Measurements from ENCODE around the gene SMOC2.
A peak's percentile ranks its signal among the peaks of the same experiment; 100 is the strongest.
"Not testable (repeated sequence)": the region's sequence is repeated elsewhere in the genome, so short reads cannot be mapped to it uniquely, and the experiment has no call there.

SMOC2 gene

GRCh38 chr6:168671028-168671862 is 230.3 kb downstream of the SMOC2 start:
- H3K4me3 Mint-ChIP-seq, result no peak overlapping the region
- ATAC-seq (replicated peaks; ENCODE audit: extremely low read depth, poor library complexity, severe bottlenecking), result no peak
- peaks cover 30% of the 10 kb centered on the region for H3K27me3 Mint-ChIP-seq
- no peaks in the 10 kb centered on the region for H3K36me3 Mint-ChIP-seq (ENCODE audit: insufficient read depth)
- H3K9me3 Mint-ChIP-seq, result no peaks in the 10 kb centered on the region
- DNase-seq (ENCODE audit: low spot score in 2 of 2), result no peak
- H3K4me1 Mint-ChIP-seq, result no peaks in the 10 kb centered on the region
- no peak overlapping the region for H3K27ac Mint-ChIP-seq (ENCODE audit: low read depth)

GRCh38 chr6:168671863-168672546 is 231.0 kb downstream of the SMOC2 start:
- DNase-seq (ENCODE audit: low spot score in 2 of 2), result no peak
- Mint-ChIP-seq H3K27ac (ENCODE audit: low read depth) (no peak overlapping the region), H3K9me3 (no peaks in the 10 kb centered on the region), H3K4me1 (no peaks in the 10 kb centered on the region), H3K27me3 (peaks cover 30% of the 10 kb centered on the region), H3K4me3 (no peak overlapping the region), H3K36me3 (ENCODE audit: insufficient read depth) (no peaks in the 10 kb centered on the region)
- ATAC-seq (replicated peaks; ENCODE audit: extremely low read depth, poor library complexity, severe bottlenecking), result no peak

GRCh38 chr6:168674595-168674994 is 233.6 kb downstream of the SMOC2 start:
- no peak for DNase-seq (ENCODE audit: low spot score in 2 of 2)
- Mint-ChIP-seq H3K4me3 (no peak overlapping the region), H3K27ac (ENCODE audit: low read depth) (no peak overlapping the region), H3K4me1 (no peaks in the 10 kb centered on the region), H3K36me3 (ENCODE audit: insufficient read depth) (no peaks in the 10 kb centered on the region), H3K27me3 (peaks cover 29% of the 10 kb centered on the region), H3K9me3 (no peaks in the 10 kb centered on the region)
- ATAC-seq (replicated peaks; ENCODE audit: extremely low read depth, poor library complexity, severe bottlenecking), result no peak

GRCh38 chr6:168675375-168675774 is 234.4 kb downstream of the SMOC2 start:
- no peaks in the 10 kb centered on the region for H3K4me1 Mint-ChIP-seq
- H3K4me3 Mint-ChIP-seq, result no peak overlapping the region
- H3K27ac Mint-ChIP-seq (ENCODE audit: low read depth), result no peak overlapping the region
- no peaks in the 10 kb centered on the region for H3K9me3 Mint-ChIP-seq
- no peaks in the 10 kb centered on the region for H3K36me3 Mint-ChIP-seq (ENCODE audit: insufficient read depth)
- DNase-seq (ENCODE audit: low spot score in 2 of 2) (no peak), ATAC-seq (replicated peaks; ENCODE audit: extremely low read depth, poor library complexity, severe bottlenecking) (no peak)
- peaks cover 29% of the 10 kb centered on the region for H3K27me3 Mint-ChIP-seq

GRCh38 chr6:168675933-168676551 is 235.1 kb downstream of the SMOC2 start:
- DNase-seq (ENCODE audit: low spot score in 2 of 2), result no peak
- ATAC-seq (replicated peaks; ENCODE audit: extremely low read depth, poor library complexity, severe bottlenecking), result no peak
- H3K36me3 Mint-ChIP-seq (ENCODE audit: insufficient read depth), result no peaks in the 10 kb centered on the region
- H3K27ac Mint-ChIP-seq (ENCODE audit: low read depth), result no peak overlapping the region
- no peak overlapping the region for H3K4me3 Mint-ChIP-seq
- H3K4me1 Mint-ChIP-seq, result no peaks in the 10 kb centered on the region
- H3K9me3 Mint-ChIP-seq, result no peaks in the 10 kb centered on the region
- peaks cover 29% of the 10 kb centered on the region for H3K27me3 Mint-ChIP-seq

GRCh38 chr6:168676552-168677322 is 235.8 kb downstream of the SMOC2 start:
- DNase-seq (ENCODE audit: low spot score in 2 of 2), result no peak
- no peak for ATAC-seq (replicated peaks; ENCODE audit: extremely low read depth, poor library complexity, severe bottlenecking)

GRCh38 chr6:168677323-168677781 is 236.4 kb downstream of the SMOC2 start:
- DNase-seq (ENCODE audit: low spot score in 2 of 2); H3K27ac Mint-ChIP-seq (ENCODE audit: low read depth); H3K9me3 Mint-ChIP-seq; H3K4me1 Mint-ChIP-seq; H3K4me3 Mint-ChIP-seq; ATAC-seq (replicated peaks; ENCODE audit: extremely low read depth, poor library complexity, severe bottlenecking); H3K36me3 Mint-ChIP-seq (ENCODE audit: insufficient read depth): not testable (repeated sequence)
- peaks cover 29% of the 10 kb centered on the region for H3K27me3 Mint-ChIP-seq

More at GRCh38 chr6:168676552-168677322, 235.8 kb downstream of the SMOC2 start:
- H3K4me3 Mint-ChIP-seq, result no peak overlapping the region
- H3K36me3 Mint-ChIP-seq (ENCODE audit: insufficient read depth), result no peaks in the 10 kb centered on the region
- no peaks in the 10 kb centered on the region for H3K9me3 Mint-ChIP-seq
- no peak overlapping the region for H3K27ac Mint-ChIP-seq (ENCODE audit: low read depth)
- no peaks in the 10 kb centered on the region for H3K4me1 Mint-ChIP-seq
- peaks cover 29% of the 10 kb centered on the region for H3K27me3 Mint-ChIP-seq

- ATAC-seq (replicated peaks; ENCODE audit: extremely low read depth, poor library complexity, severe bottlenecking) (no peak), DNase-seq (ENCODE audit: low spot score in 2 of 2) (no peak)
- Mint-ChIP-seq H3K4me1 (no peaks in the 10 kb centered on the region), H3K27me3 (peaks cover 36% of the 10 kb centered on the region), H3K4me3 (no peak overlapping the region), H3K9me3 (no peaks in the 10 kb centered on the region), H3K27ac (ENCODE audit: low read depth) (no peak overlapping the region), H3K36me3 (ENCODE audit: insufficient read depth) (no peaks in the 10 kb centered on the region)
Measured at GRCh38 chr6:168678077-168678476, 237.1 kb downstream of the SMOC2 start.

GRCh38 chr6:168678588-168678987 is 237.6 kb downstream of the SMOC2 start:
- Mint-ChIP-seq H3K4me1 (no peaks in the 10 kb centered on the region), H3K4me3 (no peak overlapping the region), H3K27me3 (peaks cover 41% of the 10 kb centered on the region), H3K9me3 (no peaks in the 10 kb centered on the region), H3K36me3 (ENCODE audit: insufficient read depth) (no peaks in the 10 kb centered on the region), H3K27ac (ENCODE audit: low read depth) (no peak overlapping the region)
- no peak for ATAC-seq (replicated peaks; ENCODE audit: extremely low read depth, poor library complexity, severe bottlenecking)
- DNase-seq (ENCODE audit: low spot score in 2 of 2), result no peak

- Mint-ChIP-seq H3K4me1 (no peaks in the 10 kb centered on the region), H3K9me3 (no peaks in the 10 kb centered on the region), H3K4me3 (no peak overlapping the region), H3K27ac (ENCODE audit: low read depth) (no peak overlapping the region), H3K36me3 (ENCODE audit: insufficient read depth) (no peaks in the 10 kb centered on the region), H3K27me3 (peaks cover 50% of the 10 kb centered on the region)
- no peak for ATAC-seq (replicated peaks; ENCODE audit: extremely low read depth, poor library complexity, severe bottlenecking)
- peak in 1 of 2 donors; percentile 5 for DNase-seq (ENCODE audit: low spot score in 2 of 2)
Measured at GRCh38 chr6:168681748-168682147, 240.8 kb downstream of the SMOC2 start.

GRCh38 chr6:168683621-168684020 is 242.6 kb downstream of the SMOC2 start:
- no peaks in the 10 kb centered on the region for H3K4me1 Mint-ChIP-seq

GRCh38 chr6:168684471-168684870 is 243.5 kb downstream of the SMOC2 start:
- no peak overlapping the region for H3K4me3 Mint-ChIP-seq
- no peaks in the 10 kb centered on the region for H3K36me3 Mint-ChIP-seq (ENCODE audit: insufficient read depth)
- no peak for ATAC-seq (replicated peaks; ENCODE audit: extremely low read depth, poor library complexity, severe bottlenecking)
- peaks cover 58% of the 10 kb centered on the region for H3K27me3 Mint-ChIP-seq
- H3K27ac Mint-ChIP-seq (ENCODE audit: low read depth), result no peak overlapping the region
- H3K4me1 Mint-ChIP-seq, result no peaks in the 10 kb centered on the region
- no peaks in the 10 kb centered on the region for H3K9me3 Mint-ChIP-seq
- DNase-seq (ENCODE audit: low spot score in 2 of 2), result no peak

More at GRCh38 chr6:168683621-168684020, 242.6 kb downstream of the SMOC2 start:
- Mint-ChIP-seq H3K27ac (ENCODE audit: low read depth) (no peak overlapping the region), H3K27me3 (peaks cover 58% of the 10 kb centered on the region), H3K36me3 (ENCODE audit: insufficient read depth) (no peaks in the 10 kb centered on the region), H3K4me3 (no peak overlapping the region), H3K9me3 (no peaks in the 10 kb centered on the region)
- DNase-seq (ENCODE audit: low spot score in 2 of 2) (no peak), ATAC-seq (replicated peaks; ENCODE audit: extremely low read depth, poor library complexity, severe bottlenecking) (no peak)

Measured in central memory CD8-positive, alpha-beta T cell (primary cell).